H9 (cell line): ENCODE results near the gene WDFY3. TPM values are rescaled to one million over a fixed set of nuclear protein-coding genes. Genes with fewer than 3 reads are reported as not detected.

Source experiments
- DNase-seq: peaks from one replicate; pipeline ENCODE4 v3.0.0-alpha.2; 2017
- H2AFZ ChIP-seq: one replicate; pipeline ENCODE4 v1.6.1; 2013; ENCODE audit warnings: mild to moderate bottlenecking, low read length, control low read depth, moderate library complexity
- H2AK5ac ChIP-seq: 2 replicates; pipeline ENCODE4 v1.6.1; 2013; ENCODE audit warnings: low read length, control low read depth, mixed read lengths; ENCODE audit not compliant: insufficient read length
- H2BK120ac ChIP-seq: one replicate; pipeline ENCODE4 v1.6.1; 2013; ENCODE audit warnings: low read depth, mild to moderate bottlenecking, low read length, control low read depth, inconsistent platforms; ENCODE audit not compliant: poor library complexity, severe bottlenecking
- H2BK12ac ChIP-seq: 2 replicates; pipeline ENCODE4 v1.6.1; 2013; ENCODE audit warnings: low read length, control low read depth, mixed read lengths, low read depth; ENCODE audit not compliant: insufficient read length
- H2BK15ac ChIP-seq: 2 replicates; pipeline ENCODE4 v1.6.1; 2013; ENCODE audit warnings: low read depth, low read length, control low read depth
- H2BK20ac ChIP-seq: one replicate; pipeline ENCODE4 v1.6.1; 2013; ENCODE audit warnings: low read depth, mild to moderate bottlenecking, low read length, control low read depth, inconsistent platforms; ENCODE audit not compliant: poor library complexity, severe bottlenecking
- H2BK5ac ChIP-seq: 2 replicates; pipeline ENCODE4 v1.6.1; 2013; ENCODE audit warnings: low read length, control low read depth, mixed read lengths; ENCODE audit not compliant: insufficient read length
- H3K14ac ChIP-seq: 2 replicates; pipeline ENCODE4 v1.6.1; 2013; ENCODE audit warnings: low read length, control low read depth; ENCODE audit not compliant: insufficient read depth
- H3K18ac ChIP-seq: 2 replicates; pipeline ENCODE4 v1.6.1; 2013; ENCODE audit warnings: low read depth, mild to moderate bottlenecking, mixed read lengths, low read length, control low read depth; ENCODE audit not compliant: insufficient read length
- H3K23ac ChIP-seq: 2 replicates; pipeline ENCODE4 v1.6.1; 2013; ENCODE audit warnings: low read length, control low read depth, mixed read lengths, low read depth; ENCODE audit not compliant: insufficient read length
- H3K23me2 ChIP-seq: 2 replicates; pipeline ENCODE4 v1.6.1; 2013; ENCODE audit warnings: low read depth, mild to moderate bottlenecking, mixed read lengths, low read length, control low read depth; ENCODE audit not compliant: insufficient read length, poor library complexity, severe bottlenecking
- H3K27ac ChIP-seq: 2 replicates; pipeline ENCODE4 v1.5.1; 2013; ENCODE audit warnings: low read length, control low read depth, mixed read lengths, low read depth; ENCODE audit not compliant: insufficient read length
- H3K27me3 ChIP-seq: 2 replicates; pipeline ENCODE4 v1.6.1; 2013; ENCODE audit warnings: low read length, control low read depth, inconsistent platforms; ENCODE audit not compliant: insufficient read depth
- H3K4ac ChIP-seq: 2 replicates; pipeline ENCODE4 v1.6.1; 2013; ENCODE audit warnings: low read depth, mild to moderate bottlenecking, control low read depth, inconsistent platforms, low read length, moderate library complexity
- H3K4me1 ChIP-seq: 2 replicates; pipeline ENCODE4 v1.6.1; 2013; ENCODE audit warnings: low read length, control low read depth, inconsistent platforms; ENCODE audit not compliant: insufficient read depth
- H3K4me2 ChIP-seq: 2 replicates; pipeline ENCODE4 v1.6.1; 2013; ENCODE audit warnings: low read length, control low read depth, mixed read lengths; ENCODE audit not compliant: insufficient read length, insufficient read depth
- H3K56ac ChIP-seq: 2 replicates; pipeline ENCODE4 v1.6.1; 2013; ENCODE audit warnings: low read depth, mild to moderate bottlenecking, mixed read lengths, low read length, control low read depth; ENCODE audit not compliant: insufficient read length
- H3K79me1 ChIP-seq: 2 replicates; pipeline ENCODE4 v1.6.1; 2013; ENCODE audit warnings: low read depth, mild to moderate bottlenecking, moderate library complexity, low read length, control low read depth, inconsistent platforms; ENCODE audit not compliant: insufficient read depth, poor library complexity, severe bottlenecking
- H3K79me2 ChIP-seq: 2 replicates; pipeline ENCODE4 v1.6.1; 2013; ENCODE audit warnings: low read length, control low read depth, inconsistent platforms; ENCODE audit not compliant: insufficient read depth
- H3K9ac ChIP-seq: 2 replicates; pipeline ENCODE4 v1.6.1; 2013; ENCODE audit warnings: low read length, control low read depth, mixed read lengths; ENCODE audit not compliant: insufficient read length; ENCODE audit errors: extremely low read depth
- H3K9me3 ChIP-seq: one replicate; pipeline ENCODE4 v1.6.1; 2013; ENCODE audit warnings: low read depth, low read length, inconsistent platforms; ENCODE audit not compliant: control insufficient read depth
- H3T11ph ChIP-seq: one replicate; pipeline ENCODE4 v1.6.1; 2013; ENCODE audit warnings: mild to moderate bottlenecking, low read length, control low read depth, inconsistent platforms
- H4K20me1 ChIP-seq: one replicate; pipeline ENCODE4 v1.6.1; 2013; ENCODE audit not compliant: control insufficient read depth, insufficient read length, insufficient read depth
- H4K5ac ChIP-seq: 2 replicates; pipeline ENCODE4 v1.6.1; 2013; ENCODE audit warnings: low read depth, mild to moderate bottlenecking, mixed read lengths, low read length, control low read depth; ENCODE audit not compliant: insufficient read length
- H4K8ac ChIP-seq: replicated peaks from 2 replicates; pipeline ENCODE4 v1.6.1; 2013; ENCODE audit warnings: low read length, control low read depth, mixed read lengths, low read depth; ENCODE audit not compliant: insufficient read length
- H4K91ac ChIP-seq: 2 replicates; pipeline ENCODE4 v1.6.1; 2013; ENCODE audit warnings: low read depth, mild to moderate bottlenecking, moderate library complexity, mixed read lengths, low read length, control low read depth; ENCODE audit not compliant: insufficient read length
- H3K27ac Mint-ChIP-seq, 3 experiments: 2 replicates in 2 of 3; 3 replicates in 1 of 3; pipeline ENCODE4 v1.8.0; 2020 to 2021; ENCODE audit warnings: mixed read lengths in 3 of 3, mild to moderate bottlenecking in 1 of 3, moderate library complexity in 1 of 3
- H3K27me3 Mint-ChIP-seq: 2 replicates; pipeline ENCODE4 v1.8.0; 2021; ENCODE audit warnings: low read depth, mild to moderate bottlenecking, moderate library complexity, mixed read lengths
- H3K36me3 Mint-ChIP-seq, 3 experiments: 2 replicates in 2 of 3; 3 replicates in 1 of 3; pipeline ENCODE4 v1.8.0; 2020 to 2021; ENCODE audit warnings: low read depth in 3 of 3, mixed read lengths in 3 of 3; ENCODE audit not compliant: insufficient read depth in 1 of 3
- H3K4me1 Mint-ChIP-seq, 2 experiments: 2 replicates each; pipeline ENCODE4 v1.8.0; 2020; ENCODE audit warnings: mixed read lengths in 2 of 2
- H3K4me3 Mint-ChIP-seq, 2 experiments: 2 replicates in 1 of 2; 3 replicates in 1 of 2; pipeline ENCODE4 v1.8.0; 2020 to 2021; ENCODE audit warnings: mild to moderate bottlenecking in 2 of 2, mixed read lengths in 2 of 2, moderate library complexity in 1 of 2
- H3K9me3 Mint-ChIP-seq, 2 experiments: 2 replicates in 1 of 2; 3 replicates in 1 of 2; pipeline ENCODE4 v1.8.0; 2020; ENCODE audit warnings: mild to moderate bottlenecking in 2 of 2, mixed read lengths in 2 of 2, moderate library complexity in 1 of 2
- WGBS: extraction: QIAGEN DNeasy Blood & Tissue Kit; methylation state at CpG from one replicate; pipeline ENCODE4 v1.1.7; 2013; ENCODE audit warnings: missing lambda C conversion rate, low lambda C conversion rate, mixed read lengths; ENCODE audit not compliant: insufficient read length; ENCODE audit errors: extremely low coverage; 5-methylcytosine and 5-hydroxymethylcytosine counted together
- total RNA-seq: library from RNA; stranded (reverse); gene quantifications from 2 replicates; pipeline ENCODE4 v1.2.1, GENCODE V29; 2021
- TF ChIP-seq, protein P1 (sequence below): fragments of 200-600 bp; sonication (generic); conservative IDR thresholded peaks from 3 replicates; pipeline ENCODE4 v1.8.0; 2021; ENCODE audit warnings: antibody characterized with exemption, mild to moderate bottlenecking

WDFY3 gene
- total RNA-seq, 1 experiment from 2014 or later = 54.6 TPM

- no peak overlapping the region for H2AFZ ChIP-seq
- Mint-ChIP-seq H3K4me3 (no peak overlapping the region), H3K27me3 (no peaks in the 10 kb centered on the region), H3K27ac (no peak overlapping the region), H3K4me1 (peaks cover 23 to 31% of the 10 kb centered on the region in 2 experiments), H3K9me3 (no peaks in the 10 kb centered on the region), H3K36me3 (peaks cover 4 to 16% (median 16%) of the 10 kb centered on the region in 3 experiments; a peak in 6 of 7 replicates)
- no peak for DNase-seq
- H3K9ac ChIP-seq = no peak overlapping the region
- no peak overlapping the region for H4K8ac ChIP-seq
- H2BK15ac ChIP-seq = no peak overlapping the region
- H3K4me1 ChIP-seq = peaks cover 2% of the 10 kb centered on the region; the same call in 1 of the 2 replicates
- H4K5ac ChIP-seq = no peak overlapping the region
- no CpG with 5 or more reads among the region's 6 CpGs for WGBS
- H3K79me1 ChIP-seq = no peaks in the 10 kb centered on the region
- no peak overlapping the region for H3K4me2 ChIP-seq
- no peaks in the 10 kb centered on the region; the same call in 1 of the 2 replicates for H3K79me2 ChIP-seq
- no peaks in the 10 kb centered on the region for H3K9me3 ChIP-seq
- H3K18ac ChIP-seq = no peak overlapping the region
- no peak overlapping the region for H2BK5ac ChIP-seq
- H3K56ac ChIP-seq = no peak overlapping the region
- no peak overlapping the region for H3K27ac ChIP-seq
- TF ChIP-seq, protein P1, sequence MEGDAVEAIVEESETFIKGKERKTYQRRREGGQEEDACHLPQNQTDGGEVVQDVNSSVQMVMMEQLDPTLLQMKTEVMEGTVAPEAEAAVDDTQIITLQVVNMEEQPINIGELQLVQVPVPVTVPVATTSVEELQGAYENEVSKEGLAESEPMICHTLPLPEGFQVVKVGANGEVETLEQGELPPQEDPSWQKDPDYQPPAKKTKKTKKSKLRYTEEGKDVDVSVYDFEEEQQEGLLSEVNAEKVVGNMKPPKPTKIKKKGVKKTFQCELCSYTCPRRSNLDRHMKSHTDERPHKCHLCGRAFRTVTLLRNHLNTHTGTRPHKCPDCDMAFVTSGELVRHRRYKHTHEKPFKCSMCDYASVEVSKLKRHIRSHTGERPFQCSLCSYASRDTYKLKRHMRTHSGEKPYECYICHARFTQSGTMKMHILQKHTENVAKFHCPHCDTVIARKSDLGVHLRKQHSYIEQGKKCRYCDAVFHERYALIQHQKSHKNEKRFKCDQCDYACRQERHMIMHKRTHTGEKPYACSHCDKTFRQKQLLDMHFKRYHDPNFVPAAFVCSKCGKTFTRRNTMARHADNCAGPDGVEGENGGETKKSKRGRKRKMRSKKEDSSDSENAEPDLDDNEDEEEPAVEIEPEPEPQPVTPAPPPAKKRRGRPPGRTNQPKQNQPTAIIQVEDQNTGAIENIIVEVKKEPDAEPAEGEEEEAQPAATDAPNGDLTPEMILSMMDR = no peak
- no peak overlapping the region for H3K23ac ChIP-seq
- no peaks in the 10 kb centered on the region for H3K23me2 ChIP-seq
- H4K20me1 ChIP-seq = no peaks in the 10 kb centered on the region
- no peak overlapping the region for H4K91ac ChIP-seq
- no peak overlapping the region for H2BK12ac ChIP-seq
- no peak overlapping the region for H3K14ac ChIP-seq
- H2AK5ac ChIP-seq = no peak overlapping the region
- no peak overlapping the region for H2BK120ac ChIP-seq
- no peak overlapping the region for H2BK20ac ChIP-seq
- H3K4ac ChIP-seq = no peak overlapping the region
- no peaks in the 10 kb centered on the region for H3K27me3 ChIP-seq
- H3T11ph ChIP-seq = no peak overlapping the region
These were observed 69.0 kb downstream of the WDFY3 start for GRCh38 chr4:84897516-84897915.
